Endothelial cell of umbilical vein (primary cell): Measurements from ENCODE around the gene REC8. TPM values are rescaled to one million over a fixed set of nuclear protein-coding genes. Genes with fewer than 3 reads are reported as not detected.

Experiments
- BruUV-seq: library from RNA; stranded (reverse); fragments of 400-500 nt; replicated peaks from 2 replicates; lab custom pipeline; 2021; lab: Mats Ljungman, UMichigan
- CTCF ChIA-PET: fragments of 300-600, 350-600 bp; sonication (Branson Sonifier 250); formaldehyde crosslinking; loops from one replicate; lab custom pipeline; 2021; ENCODE audit warnings: antibody characterized with exemption, inconsistent platforms; lab: Charles Lee
- POLR2A ChIA-PET: fragments of 300-600, 350-600 bp; sonication (Branson Sonifier 250); formaldehyde crosslinking; loops from one replicate; lab custom pipeline; 2021; ENCODE audit warnings: antibody characterized with exemption, inconsistent platforms; lab: Charles Lee
- DNase-seq: peaks from one replicate; pipeline ENCODE4 v3.0.0-alpha.2; 2011; ENCODE audit warnings: low read depth, low spot score
- FAIRE-seq: peaks from 2 replicates; lab custom pipeline; 2011; peaks lifted over from hg19 to GRCh38; lab: Jason Lieb, UNC
- H2AFZ ChIP-seq: 2 replicates; pipeline ENCODE4 v1.6.0; 2012; ENCODE audit warnings: low read depth, low read length, control low read depth, inconsistent platforms
- H3K27ac ChIP-seq: 2 replicates; pipeline ENCODE4 v1.5.1; 2011; ENCODE audit warnings: low read depth, mild to moderate bottlenecking, control low read depth, low read length, moderate library complexity; ENCODE audit not compliant: insufficient read depth
- H3K27me3 ChIP-seq, 2 experiments: 2 replicates each; pipeline versions ENCODE4 v1.6.0 to v1.6.1; 2011; ENCODE audit warnings: low read length in 2 of 2, mixed read lengths in 1 of 2; ENCODE audit not compliant: control insufficient read depth in 2 of 2, insufficient read depth in 2 of 2
- H3K36me3 ChIP-seq, 2 experiments: 2 replicates in 1 of 2; 3 replicates in 1 of 2; pipeline ENCODE4 v1.5.1; 2011; ENCODE audit warnings: low read length in 2 of 2, mild to moderate bottlenecking in 1 of 2, moderate library complexity in 1 of 2; ENCODE audit not compliant: control insufficient read depth in 2 of 2, insufficient read depth in 2 of 2; ENCODE audit errors: extremely low read depth in 1 of 2
- H3K4me1 ChIP-seq: 3 replicates; pipeline ENCODE4 v1.5.1; 2011; ENCODE audit warnings: mild to moderate bottlenecking, low read length; ENCODE audit not compliant: control insufficient read depth, insufficient read depth; ENCODE audit errors: extremely low read depth
- H3K4me2 ChIP-seq: 2 replicates; pipeline ENCODE4 v1.6.1; 2011; ENCODE audit warnings: low read length, control low read depth, mixed read lengths; ENCODE audit not compliant: insufficient read depth
- H3K4me3 ChIP-seq, 3 experiments: fragments of 200-600 bp in 1 of 3; sonication (generic), shearing (Covaris generic) in 1 of 3; replicated peaks in 1 of 3; 2 replicates each; pipeline ENCODE4 v1.5.1; 2011 to 2016; ENCODE audit warnings: control low read depth in 3 of 3, low read length in 3 of 3, mild to moderate bottlenecking in 2 of 3, inconsistent platforms in 1 of 3, low read depth in 1 of 3, moderate library complexity in 1 of 3; ENCODE audit not compliant: insufficient read depth in 1 of 3
- H3K79me2 ChIP-seq: 2 replicates; pipeline ENCODE4 v1.6.0; 2012; ENCODE audit warnings: low read length, inconsistent platforms; ENCODE audit not compliant: control insufficient read depth, insufficient read depth
- H3K9ac ChIP-seq: replicated peaks from 2 replicates; pipeline ENCODE3; 2011; ENCODE audit warnings: low read length, control low read depth; ENCODE audit not compliant: insufficient read depth; ENCODE audit errors: extremely low read depth
- H3K9me1 ChIP-seq: replicated peaks from 3 replicates; pipeline ENCODE4 v1.6.0; 2011; ENCODE audit warnings: mild to moderate bottlenecking, low read length; ENCODE audit not compliant: control insufficient read depth, insufficient read depth; ENCODE audit errors: extremely low read depth
- H3K9me3 ChIP-seq: replicated peaks from 2 replicates; pipeline ENCODE4 v1.5.1; 2012; ENCODE audit warnings: low read length, inconsistent platforms; ENCODE audit not compliant: control insufficient read depth, insufficient read depth
- H4K20me1 ChIP-seq: replicated peaks from 2 replicates; pipeline ENCODE3; 2011; ENCODE audit warnings: mild to moderate bottlenecking, low read length; ENCODE audit not compliant: control insufficient read depth, insufficient read depth; ENCODE audit errors: extremely low read depth
- CTCF ChIP-seq, 2 donors: IDR thresholded peaks; 1 replicate in 1 of 2; 2 replicates in 1 of 2; pipeline ENCODE4 v1.5.1; 2011; ENCODE audit warnings: low read length in 2 of 2, mild to moderate bottlenecking in 2 of 2, moderate library complexity in 2 of 2, control low read depth in 1 of 2, inconsistent platforms in 1 of 2, low read depth in 1 of 2; ENCODE audit not compliant: insufficient read depth in 1 of 2; ENCODE audit errors: extremely low read depth in 1 of 2
- EZH2 ChIP-seq: IDR thresholded peaks from 2 replicates; pipeline ENCODE4 v1.6.1; 2012; ENCODE audit warnings: borderline replicate concordance, low read depth, mild to moderate bottlenecking, moderate library complexity, low read length, inconsistent platforms; ENCODE audit not compliant: severe bottlenecking
- FOS ChIP-seq: IDR thresholded peaks from 2 replicates; pipeline ENCODE4 v1.6.1; 2011; ENCODE audit warnings: mild to moderate bottlenecking, low read length, moderate library complexity, borderline replicate concordance; ENCODE audit not compliant: insufficient read depth
- JUN ChIP-seq: IDR thresholded peaks from 2 replicates; pipeline ENCODE4 v1.6.1; 2011; ENCODE audit warnings: borderline replicate concordance, low read depth; ENCODE audit not compliant: insufficient read length, insufficient read depth
- MAX ChIP-seq: IDR thresholded peaks from 2 replicates; pipeline ENCODE4 v1.6.1; 2011; ENCODE audit not compliant: insufficient read depth, insufficient read length
- MYC ChIP-seq: IDR thresholded peaks from one replicate; pipeline ENCODE4 v1.6.1; 2011; ENCODE audit warnings: mild to moderate bottlenecking, low read depth, low read length
- POLR2A ChIP-seq: IDR thresholded peaks from 2 replicates; pipeline ENCODE4 v1.6.1; 2012; ENCODE audit warnings: low read depth, mild to moderate bottlenecking, control low read depth, low read length
- POLR2AphosphoS5 ChIP-seq: IDR thresholded peaks from 2 replicates; pipeline ENCODE4 v1.6.1; 2012; ENCODE audit warnings: low read depth, mild to moderate bottlenecking, control low read depth, low read length, moderate library complexity; ENCODE audit not compliant: insufficient read depth
- dilution Hi-C: fragments of 300-500 bp; cut with MboI; formaldehyde crosslinking; loops from one replicate; pipeline ENCODE4 v1.15.0; 2019; ENCODE audit warnings: low sequenced_read_pairs; ENCODE audit not compliant: extremely low pct_ligation_motif_present
- intact Hi-C: fragments of 100-400 bp; cut with micrococcal nuclease; formaldehyde crosslinking; loops from one replicate; pipeline ENCODE4 v1.10.0; 2022
- polyA plus RNA-seq, 4 experiments: library from polyadenylated mRNA; depleted of rRNA in 3 of 4; stranded (reverse) in 3 of 4; unstranded in 1 of 4; fragments of >200 nt; gene quantifications; 2 replicates each; pipeline versions ENCODE4 v1.2.1 to v1.2.3, GENCODE V29; 2011 to 2012; ENCODE audit warnings: missing spikeins in 1 of 4
- total RNA-seq: library from RNA; stranded (reverse); gene quantifications from 2 replicates; pipeline ENCODE4 v1.2.3, GENCODE V29; 2021

Gene REC8
- total and polyA plus RNA-seq, 2 donors (not counting 3 experiments of a cell fraction or from before 2014, with no cell fraction given), result 12.5 to 33.6 TPM

DNA sequence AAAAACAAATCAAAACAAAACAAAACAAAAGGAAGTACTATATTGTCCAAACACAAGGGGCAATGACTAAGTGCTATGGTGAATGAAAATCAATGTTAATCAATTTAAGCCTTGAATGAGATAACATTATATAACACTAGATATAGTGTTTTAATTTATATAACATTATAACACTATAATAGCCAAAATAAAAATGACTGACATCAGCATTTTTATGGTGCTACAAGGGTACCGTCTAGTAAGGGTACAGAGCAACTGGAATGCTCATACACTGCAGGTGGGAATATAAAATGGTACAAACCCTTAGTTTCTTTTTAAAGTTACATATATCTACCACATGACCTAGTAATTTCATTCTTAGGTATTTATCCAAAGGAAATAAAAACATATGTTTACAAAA is 54.6 kb downstream of the REC8 start:
- TF ChIP-seq POLR2A, result no peak
- no peak for TF ChIP-seq POLR2AphosphoS5
- no peak for TF ChIP-seq FOS
- no peak for TF ChIP-seq JUN
- no peak for TF ChIP-seq MYC
- no peak for TF ChIP-seq MAX
- TF ChIP-seq CTCF (IDR thresholded peaks at IDR 0.05; ENCODE audit: extremely low read depth in 1 of 2, insufficient read depth in 1 of 2, low read depth in 1 of 2, low read length in 2 of 2), result no peak
- TF ChIP-seq EZH2, result no peak
- DNase-seq (no peak), FAIRE-seq (no peak)
- no peaks in the 10 kb centered on the region for H3K27me3 ChIP-seq
- H3K27ac ChIP-seq, result peak overlapping the region; percentile 99
- H2AFZ ChIP-seq, result no peak overlapping the region
- H3K4me3 ChIP-seq, result no peak overlapping the region
- peaks cover 68% of the 10 kb centered on the region for H3K79me2 ChIP-seq
- no peak overlapping the region for H3K4me2 ChIP-seq
- dilution Hi-C loops (no loop called here), intact Hi-C loops (no loop called here)
- ChIA-PET POLR2A (interaction anchor here (3.1 kb wide), 1 partner anchor 12 kb away, joined by 21 read pairs; the partner anchor contains the start of genes CHMP4A and MDP1), CTCF (interaction anchor here (1.7 kb wide), 1 partner anchor 12 kb away, joined by 5 read pairs; no protein-coding TSS in a partner anchor)
- peaks cover 0 to 6% of the 10 kb centered on the region in 2 experiments for H3K36me3 ChIP-seq
- peaks cover 35% of the 10 kb centered on the region for H3K4me1 ChIP-seq
- BruUV-seq, result no TSS peak
- no peak overlapping the region for H3K9ac ChIP-seq
- no peaks in the 10 kb centered on the region for H4K20me1 ChIP-seq
- no peaks in the 10 kb centered on the region for H3K9me3 ChIP-seq
- no peaks in the 10 kb centered on the region for H3K9me1 ChIP-seq
